Activated naive CD4-positive, alpha-beta T cell (primary cell): Measurements from ENCODE around the gene ZNF316.

Source experiments
- DNase-seq, 4 experiments: peaks; one replicate each; lab custom pipeline; 2025; lab: John Stamatoyannopoulos, UW

Gene ZNF316

DNA sequence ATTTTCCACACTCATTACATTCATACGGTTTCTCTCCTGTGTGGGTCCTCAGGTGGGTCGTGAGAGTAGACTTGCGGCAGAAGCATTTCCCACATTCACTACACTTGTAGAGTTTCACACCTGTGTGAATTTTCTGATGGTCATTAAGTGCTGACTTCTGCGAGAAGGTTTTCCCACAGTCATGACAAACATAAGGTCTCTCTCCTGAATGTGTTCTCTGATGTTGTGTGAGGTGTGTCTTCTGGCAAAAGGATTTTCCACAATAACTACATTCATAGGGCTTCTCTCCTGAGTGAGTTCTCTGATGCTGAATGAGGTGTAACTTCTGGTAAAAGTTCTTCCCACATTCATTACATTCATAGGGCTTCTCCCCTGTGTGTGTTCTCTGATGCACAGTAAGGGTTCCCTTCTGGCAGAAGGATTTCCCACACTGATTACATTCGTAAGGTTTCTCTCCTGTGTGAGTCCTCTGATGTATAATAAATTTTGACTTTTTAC, 54.5 kb downstream of the ZNF316 start:
- DNase-seq = no peak

DNA sequence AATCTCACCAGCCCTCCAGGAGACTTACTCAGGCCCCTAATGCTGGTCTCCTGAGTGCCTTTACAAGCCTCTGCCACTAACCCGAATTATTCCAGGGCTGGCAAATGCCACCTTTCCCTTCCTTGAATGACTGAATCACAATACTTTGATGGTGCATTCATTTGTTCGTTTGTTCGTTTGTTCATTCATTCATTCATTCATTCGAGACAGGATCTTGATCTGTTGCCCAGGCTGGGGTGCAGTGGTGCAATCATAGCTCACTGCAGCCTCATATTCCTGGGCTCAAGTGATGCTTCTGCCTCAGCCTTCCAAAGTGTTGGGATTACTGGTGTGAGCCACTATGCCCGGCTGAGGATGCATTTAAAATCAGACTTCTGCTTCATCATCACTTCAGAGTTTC, 63.7 kb downstream of the ZNF316 start:
- DNase-seq = no peak

DNA sequence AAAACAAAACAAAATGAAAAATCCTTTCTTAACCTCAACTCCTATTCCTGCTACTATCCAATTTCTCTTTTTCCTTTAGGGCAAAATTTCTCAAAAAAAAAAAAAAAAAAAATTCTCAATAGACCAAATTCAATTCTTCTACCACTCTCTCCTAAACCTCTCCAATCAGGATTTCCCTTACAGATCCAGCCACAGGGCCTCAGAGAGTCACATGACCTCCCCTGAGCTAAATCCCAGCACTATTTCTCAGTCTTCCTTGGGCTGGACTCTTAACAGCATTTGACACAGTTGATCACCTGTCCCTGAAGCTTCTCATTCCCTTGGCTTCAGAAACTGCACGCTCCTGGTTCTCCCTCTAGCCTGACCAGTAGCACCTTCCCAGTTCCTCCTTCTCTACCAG, 64.7 kb downstream of the ZNF316 start:
- DNase-seq = no peak
